Neural cell (in vitro differentiated cells): ENCODE measurements around the gene ENO2.

Experiments
- CTCF ChIP-seq: fragments of 450-650 bp; IDR thresholded peaks from 2 replicates; pipeline ENCODE4 v1.5.1; 2014; ENCODE audit warnings: antibody characterized with exemption, mild to moderate bottlenecking, moderate library complexity; ENCODE audit not compliant: poor library complexity, severe bottlenecking
- POLR2AphosphoS5 ChIP-seq: IDR thresholded peaks from 2 replicates; pipeline ENCODE4 v1.6.1; 2012

GRCh38 chr12:6947615-6948014 is 33.2 kb downstream of the ENO2 start:
- TF ChIP-seq CTCF (no peak), POLR2AphosphoS5 (no peak)
